ENCODE measurements around the gene RFX3. TPM values are rescaled to one million over a fixed set of nuclear protein-coding genes. Genes with fewer than 3 reads are reported as not detected.

Gene RFX3
- total RNA-seq, 2 donors from 2014 or later = 17.2 to 22.5 TPM

- Mint-ChIP-seq H3K4me3 (no peak overlapping the region), H3K4me1 (ENCODE audit: low read depth in 2 of 2) (peaks cover 11 to 14% of the 10 kb centered on the region in 2 donors), H3K36me3 (no peaks in the 10 kb centered on the region), H3K27ac (no peak overlapping the region), H3K27me3 (no peaks in the 10 kb centered on the region), H3K9me3 (no peaks in the 10 kb centered on the region)
- no peak for DNase-seq (ENCODE audit: low spot score)
- no peak for ATAC-seq
Observed at GRCh38 chr9:3361116-3361515, 164.7 kb downstream of the RFX3 start.

GRCh38 chr9:3360245-3360644, 165.6 kb downstream of the RFX3 start:
- H3K36me3 Mint-ChIP-seq = no peaks in the 10 kb centered on the region
- H3K27ac Mint-ChIP-seq = no peak overlapping the region

GRCh38 chr9:3359778-3360177, 166.0 kb downstream of the RFX3 start:
- H3K4me3 Mint-ChIP-seq = no peak overlapping the region
- no peak overlapping the region for H3K27ac Mint-ChIP-seq
- DNase-seq (ENCODE audit: low spot score) (no peak), ATAC-seq (no peak)
- H3K9me3 Mint-ChIP-seq = no peaks in the 10 kb centered on the region
- no peaks in the 10 kb centered on the region for H3K27me3 Mint-ChIP-seq
- H3K36me3 Mint-ChIP-seq = no peaks in the 10 kb centered on the region
- H3K4me1 Mint-ChIP-seq (ENCODE audit: low read depth in 2 of 2) = peaks cover 10 to 11% of the 10 kb centered on the region in 2 donors

More at GRCh38 chr9:3360245-3360644, 165.6 kb downstream of the RFX3 start:
- Mint-ChIP-seq H3K4me1 (ENCODE audit: low read depth in 2 of 2) (peaks cover 10 to 11% of the 10 kb centered on the region in 2 donors), H3K27me3 (no peaks in the 10 kb centered on the region), H3K9me3 (no peaks in the 10 kb centered on the region), H3K4me3 (no peak overlapping the region)
- ATAC-seq = no peak
- DNase-seq (ENCODE audit: low spot score) = no peak

GRCh38 chr9:3359048-3359692, 166.6 kb downstream of the RFX3 start:
- Mint-ChIP-seq H3K9me3 (no peaks in the 10 kb centered on the region), H3K27ac (no peak overlapping the region), H3K36me3 (peaks cover 1% of the 10 kb centered on the region), H3K4me3 (no peak overlapping the region), H3K4me1 (ENCODE audit: low read depth in 2 of 2) (peaks cover 10 to 11% of the 10 kb centered on the region in 2 donors), H3K27me3 (no peaks in the 10 kb centered on the region)
- DNase-seq (ENCODE audit: low spot score) (no peak), ATAC-seq (no peak)

GRCh38 chr9:3348169-3348568, 177.6 kb downstream of the RFX3 start:
- Mint-ChIP-seq H3K4me1 (ENCODE audit: low read depth in 2 of 2) (peaks cover 0 to 2% of the 10 kb centered on the region in 2 donors), H3K9me3 (peaks cover 4% of the 10 kb centered on the region), H3K27me3 (no peaks in the 10 kb centered on the region), H3K4me3 (no peak overlapping the region), H3K27ac (no peak overlapping the region), H3K36me3 (peaks cover 12% of the 10 kb centered on the region)
- ATAC-seq = no peak
- DNase-seq (ENCODE audit: low spot score) = no peak

GRCh38 chr9:3346549-3346948, 179.3 kb downstream of the RFX3 start:
- no peak for ATAC-seq
- H3K36me3 Mint-ChIP-seq = peaks cover 7% of the 10 kb centered on the region
- no peak overlapping the region for H3K27ac Mint-ChIP-seq
- H3K9me3 Mint-ChIP-seq = no peaks in the 10 kb centered on the region
- H3K27me3 Mint-ChIP-seq = no peaks in the 10 kb centered on the region
- peaks cover 5 to 6% of the 10 kb centered on the region in 2 donors for H3K4me1 Mint-ChIP-seq (ENCODE audit: low read depth in 2 of 2)
- no peak for DNase-seq (ENCODE audit: low spot score)
- no peak overlapping the region for H3K4me3 Mint-ChIP-seq

GRCh38 chr9:3343671-3344070, 182.1 kb downstream of the RFX3 start:
- Mint-ChIP-seq H3K27me3 (no peaks in the 10 kb centered on the region), H3K36me3 (no peaks in the 10 kb centered on the region), H3K4me3 (no peak overlapping the region), H3K4me1 (ENCODE audit: low read depth in 2 of 2) (peaks cover 5 to 6% of the 10 kb centered on the region in 2 donors), H3K27ac (no peak overlapping the region), H3K9me3 (peaks cover 2% of the 10 kb centered on the region)
- ATAC-seq = no peak
- DNase-seq (ENCODE audit: low spot score) = no peak

- Mint-ChIP-seq H3K9me3 (peaks cover 2% of the 10 kb centered on the region), H3K27me3 (no peaks in the 10 kb centered on the region), H3K4me3 (no peak overlapping the region), H3K4me1 (ENCODE audit: low read depth in 2 of 2) (peaks cover 5 to 7% of the 10 kb centered on the region in 2 donors), H3K27ac (no peak overlapping the region), H3K36me3 (no peaks in the 10 kb centered on the region)
- DNase-seq (ENCODE audit: low spot score) (no peak), ATAC-seq (no peak)
Observed at GRCh38 chr9:3342159-3342777, 183.5 kb downstream of the RFX3 start.

- DNase-seq (ENCODE audit: low spot score) (no peak), ATAC-seq (peak in 1 of 2 donors; percentile 48)
- Mint-ChIP-seq H3K4me1 (ENCODE audit: low read depth in 2 of 2) (peaks cover 5 to 10% of the 10 kb centered on the region in 2 donors), H3K27ac (no peak overlapping the region), H3K4me3 (no peak overlapping the region), H3K36me3 (no peaks in the 10 kb centered on the region), H3K27me3 (no peaks in the 10 kb centered on the region), H3K9me3 (peaks cover 2% of the 10 kb centered on the region)
Observed at GRCh38 chr9:3337515-3338225, 188.1 kb downstream of the RFX3 start.

GRCh38 chr9:3336951-3337350, 188.8 kb downstream of the RFX3 start:
- Mint-ChIP-seq H3K4me1 (ENCODE audit: low read depth in 2 of 2) (peaks cover 0 to 7% of the 10 kb centered on the region in 2 donors), H3K4me3 (no peak overlapping the region), H3K27ac (no peak overlapping the region), H3K9me3 (peaks cover 2% of the 10 kb centered on the region), H3K27me3 (no peaks in the 10 kb centered on the region), H3K36me3 (no peaks in the 10 kb centered on the region)
- ATAC-seq (no peak), DNase-seq (ENCODE audit: low spot score) (no peak)

GRCh38 chr9:3332802-3333201, 193.0 kb downstream of the RFX3 start:
- Mint-ChIP-seq H3K27me3 (no peaks in the 10 kb centered on the region), H3K9me3 (no peaks in the 10 kb centered on the region), H3K27ac (no peak overlapping the region), H3K4me3 (no peak overlapping the region), H3K36me3 (no peaks in the 10 kb centered on the region), H3K4me1 (ENCODE audit: low read depth in 2 of 2) (peaks cover 0 to 4% of the 10 kb centered on the region in 2 donors)
- ATAC-seq (no peak), DNase-seq (ENCODE audit: low spot score) (no peak)

- DNase-seq (ENCODE audit: low spot score) = no peak
- no peaks in the 10 kb centered on the region for H3K9me3 Mint-ChIP-seq
- H3K27me3 Mint-ChIP-seq = no peaks in the 10 kb centered on the region
- no peaks in the 10 kb centered on the region for H3K4me1 Mint-ChIP-seq (ENCODE audit: low read depth in 2 of 2)
- H3K27ac Mint-ChIP-seq = no peak overlapping the region
- no peak overlapping the region for H3K4me3 Mint-ChIP-seq
- no peaks in the 10 kb centered on the region for H3K36me3 Mint-ChIP-seq
- no peak for ATAC-seq
Observed at GRCh38 chr9:3331801-3332200, 194.0 kb downstream of the RFX3 start.

GRCh38 chr9:3330792-3331420, 194.9 kb downstream of the RFX3 start:
- Mint-ChIP-seq H3K4me3 (no peak overlapping the region), H3K4me1 (ENCODE audit: low read depth in 2 of 2) (no peaks in the 10 kb centered on the region), H3K36me3 (no peaks in the 10 kb centered on the region), H3K27ac (no peak overlapping the region), H3K9me3 (no peaks in the 10 kb centered on the region), H3K27me3 (no peaks in the 10 kb centered on the region)
- DNase-seq (ENCODE audit: low spot score) (no peak), ATAC-seq (no peak)

- Mint-ChIP-seq H3K4me3 (no peak overlapping the region), H3K27me3 (no peaks in the 10 kb centered on the region)
- ATAC-seq = no peak
Observed at GRCh38 chr9:3329361-3329760, 196.4 kb downstream of the RFX3 start.

More at GRCh38 chr9:3329361-3329760, 196.4 kb downstream of the RFX3 start:
- Mint-ChIP-seq H3K4me1 (ENCODE audit: low read depth in 2 of 2) (no peaks in the 10 kb centered on the region), H3K9me3 (no peaks in the 10 kb centered on the region), H3K27ac (no peak overlapping the region), H3K36me3 (no peaks in the 10 kb centered on the region)
- DNase-seq (ENCODE audit: low spot score) = no peak
